HEK293 (cell line): ENCODE data around the gene GMEB2.

Experiments used
- GLI4 ChIP-seq: fragments of 450-650 bp; formaldehyde crosslinking; IDR thresholded peaks from 2 replicates; pipeline ENCODE4 v1.5.1; 2016; ENCODE audit warnings: missing biosample characterization, missing genetic modification characterization
- HOXD13 ChIP-seq: sonication (generic); formaldehyde crosslinking; IDR thresholded peaks from 2 replicates; pipeline ENCODE4 v1.8.0; 2022; ENCODE audit warnings: missing genetic modification reagents, borderline replicate concordance
- KLF1 ChIP-seq: fragments of 450-650 bp; formaldehyde crosslinking; IDR thresholded peaks from 2 replicates; pipeline ENCODE4 v1.5.1; 2016; ENCODE audit warnings: missing biosample characterization, missing genetic modification characterization
- OSR2 ChIP-seq: fragments of 450-650 bp; formaldehyde crosslinking; IDR thresholded peaks from 2 replicates; pipeline ENCODE4 v1.5.1; 2016; ENCODE audit warnings: missing biosample characterization, missing genetic modification characterization
- PRDM4 ChIP-seq: fragments of 450-650 bp; formaldehyde crosslinking; IDR thresholded peaks from 2 replicates; pipeline ENCODE4 v1.5.1; 2017; ENCODE audit warnings: missing biosample characterization, missing genetic modification characterization
- RBAK ChIP-seq: fragments of 450-650 bp; formaldehyde crosslinking; IDR thresholded peaks from 2 replicates; pipeline ENCODE4 v1.5.1; 2016; ENCODE audit warnings: missing biosample characterization, missing genetic modification characterization
- SCRT2 ChIP-seq: fragments of 450-650 bp; formaldehyde crosslinking; IDR thresholded peaks from 2 replicates; pipeline ENCODE4 v1.5.1; 2016; ENCODE audit warnings: missing biosample characterization, missing genetic modification characterization
- YY1 ChIP-seq: fragments of 450-650 bp; formaldehyde crosslinking; IDR thresholded peaks from 2 replicates; pipeline ENCODE4 v1.5.1; 2018; ENCODE audit warnings: missing biosample characterization, missing genetic modification characterization
- ZBTB1 ChIP-seq: fragments of 450-650 bp; formaldehyde crosslinking; IDR thresholded peaks from 2 replicates; pipeline ENCODE4 v1.5.1; 2016; ENCODE audit warnings: missing biosample characterization, missing genetic modification characterization
- ZBTB7A ChIP-seq: fragments of 450-650 bp; formaldehyde crosslinking; IDR thresholded peaks from 2 replicates; pipeline ENCODE4 v1.5.1; 2016; ENCODE audit warnings: low read depth, missing biosample characterization, missing genetic modification characterization
- ZNF10 ChIP-seq: fragments of 450-650 bp; formaldehyde crosslinking; IDR thresholded peaks from 2 replicates; pipeline ENCODE4 v1.5.1; 2017; ENCODE audit warnings: missing biosample characterization, missing genetic modification characterization
- ZNF132 ChIP-seq: fragments of 450-650 bp; formaldehyde crosslinking; IDR thresholded peaks from 2 replicates; pipeline ENCODE4 v1.5.1; 2017; ENCODE audit warnings: missing biosample characterization, missing genetic modification characterization, borderline replicate concordance
- ZNF184 ChIP-seq: fragments of 450-650 bp; IDR thresholded peaks from 2 replicates; pipeline ENCODE4 v1.5.1; 2018; ENCODE audit warnings: missing biosample characterization, mild to moderate bottlenecking, missing genetic modification characterization
- ZNF274 ChIP-seq, 2 experiments: fragments of 200-500 bp in 1 of 2; fragments of 450-650 bp in 1 of 2; sonication (Bioruptor generic) in 1 of 2; formaldehyde crosslinking in 1 of 2; IDR thresholded peaks; 2 replicates each; pipeline versions ENCODE4 v1.5.1 to v1.6.1; 2014 to 2016; ENCODE audit warnings: borderline replicate concordance in 1 of 2, inconsistent platforms in 1 of 2, low read length in 1 of 2, missing biosample characterization in 1 of 2, missing genetic modification characterization in 1 of 2
- ZNF341 ChIP-seq: fragments of 450-650 bp; formaldehyde crosslinking; IDR thresholded peaks from 2 replicates; pipeline ENCODE4; 2016; ENCODE audit warnings: low read depth, missing biosample characterization, missing genetic modification characterization
- ZNF350 ChIP-seq: fragments of 450-650 bp; formaldehyde crosslinking; IDR thresholded peaks from 2 replicates; pipeline ENCODE4 v1.5.0; 2017; ENCODE audit warnings: missing biosample characterization, mild to moderate bottlenecking, missing genetic modification characterization
- ZNF37A ChIP-seq: fragments of 450-650 bp; IDR thresholded peaks from 2 replicates; pipeline ENCODE4 v1.5.1; 2018; ENCODE audit warnings: missing biosample characterization, missing genetic modification characterization
- ZNF398 ChIP-seq: fragments of 450-650 bp; formaldehyde crosslinking; IDR thresholded peaks from 2 replicates; pipeline ENCODE4 v1.5.1; 2017; ENCODE audit warnings: missing biosample characterization, missing genetic modification characterization
- ZNF473 ChIP-seq: fragments of 450-650 bp; formaldehyde crosslinking; IDR thresholded peaks from 2 replicates; pipeline ENCODE4 v1.5.1; 2017; ENCODE audit warnings: missing biosample characterization, missing genetic modification characterization
- ZNF529 ChIP-seq: fragments of 450-650 bp; formaldehyde crosslinking; IDR thresholded peaks from 2 replicates; pipeline ENCODE4 v1.5.1; 2017; ENCODE audit warnings: missing genetic modification characterization, missing biosample characterization; ENCODE audit not compliant: insufficient replicate concordance
- ZNF561 ChIP-seq: fragments of 450-650 bp; IDR thresholded peaks from 2 replicates; pipeline ENCODE4 v1.5.1; 2018; ENCODE audit warnings: missing biosample characterization, missing genetic modification characterization, borderline replicate concordance
- ZNF585B ChIP-seq: fragments of 450-650 bp; formaldehyde crosslinking; IDR thresholded peaks from 2 replicates; pipeline ENCODE4 v1.5.1; 2016; ENCODE audit warnings: missing biosample characterization, missing genetic modification characterization
- ZNF645 ChIP-seq: fragments of 450-650 bp; formaldehyde crosslinking; IDR thresholded peaks from 2 replicates; pipeline ENCODE4; 2016; ENCODE audit warnings: missing biosample characterization, missing genetic modification characterization
- ZNF658 ChIP-seq: fragments of 450-650 bp; formaldehyde crosslinking; IDR thresholded peaks from 2 replicates; pipeline ENCODE4; 2016; ENCODE audit warnings: missing biosample characterization, missing genetic modification characterization
- ZNF677 ChIP-seq: fragments of 450-650 bp; IDR thresholded peaks from 2 replicates; pipeline ENCODE4 v1.5.0; 2018; ENCODE audit warnings: missing biosample characterization, mild to moderate bottlenecking, missing genetic modification characterization, moderate library complexity
- ZNF837 ChIP-seq: fragments of 450-650 bp; formaldehyde crosslinking; IDR thresholded peaks from 2 replicates; pipeline ENCODE4 v1.5.1; 2016; ENCODE audit warnings: missing biosample characterization, missing genetic modification characterization
- ZSCAN30 ChIP-seq: fragments of 450-650 bp; IDR thresholded peaks from 2 replicates; pipeline ENCODE4 v1.5.1; 2018; ENCODE audit warnings: missing biosample characterization, mild to moderate bottlenecking, missing genetic modification characterization, moderate library complexity
- TF ChIP-seq, protein P1 (sequence below): fragments of 450-650 bp; formaldehyde crosslinking; IDR thresholded peaks from 2 replicates; pipeline ENCODE4 v1.5.1; 2016; ENCODE audit warnings: missing biosample characterization, missing genetic modification characterization
- TF ChIP-seq, protein P2 (sequence below): fragments of 450-650 bp; formaldehyde crosslinking; IDR thresholded peaks from 2 replicates; pipeline ENCODE4 v1.5.1; 2016; ENCODE audit warnings: missing biosample characterization, missing genetic modification characterization
- TF ChIP-seq, protein P3 (sequence below): fragments of 450-650 bp; formaldehyde crosslinking; IDR thresholded peaks from 2 replicates; pipeline ENCODE4 v1.5.1; 2016; ENCODE audit warnings: missing biosample characterization, missing genetic modification characterization

GMEB2 gene

GRCh38 chr20:63657937-63658748, 31.2 kb upstream of the GMEB2 start, which contains the start of gene RTEL1 (continued):
- TF ChIP-seq ZNF350 (tag by site-specific recombination) (no peak), ZNF132 (no peak), PRDM4 (tag by site-specific recombination) (peak; percentile 50), ZNF274 (IDR thresholded peaks at IDR 0.05; ENCODE audit: low read length) (no peak), ZNF274 (tag by site-specific recombination; IDR thresholded peaks at IDR 0.05; ENCODE audit: borderline replicate concordance) (no peak), ZNF37A (tag by site-specific recombination) (no peak), RBAK (tag by site-specific recombination) (no peak), ZNF658 (tag by site-specific recombination) (no peak), ZSCAN30 (peak; percentile 83), ZNF529 (tag by site-specific recombination) (no peak), ZNF473 (tag by site-specific recombination) (no peak), ZNF10 (tag by site-specific recombination) (peak; percentile 33; the same call in 1 of the 2 replicates), ZBTB1 (tag by site-specific recombination) (peak; percentile 68), SCRT2 (tag by site-specific recombination) (peak; percentile 97), ZNF677 (tag by site-specific recombination) (0 out of 2 replicates have a peak, but pooled peaks have one; percentile 5), ZNF184 (tag by site-specific recombination) (0 out of 2 replicates have a peak, but pooled peaks have one; percentile 40), GLI4 (no peak; the same call in 1 of the 2 replicates), ZNF837 (tag by site-specific recombination) (0 out of 2 replicates have a peak, but pooled peaks have one; percentile 79), ZNF561 (peak; percentile 95), OSR2 (peak; percentile 40; the same call in 1 of the 2 replicates), ZNF398 (tag by site-specific recombination) (peak; percentile 48; the same call in 1 of the 2 replicates), YY1 (tag by site-specific recombination) (peak; percentile 92), ZNF585B (tag by site-specific recombination) (no peak), HOXD13 (no peak), ZNF645 (tag by site-specific recombination) (peak; percentile 85; the same call in 1 of the 2 replicates), KLF1 (tag by site-specific recombination) (peak; percentile 49), ZNF341 (tag by site-specific recombination) (peak; percentile 33; the same call in 1 of the 2 replicates), ZBTB7A (tag by site-specific recombination) (peak; percentile 95)
- TF ChIP-seq, protein P1, sequence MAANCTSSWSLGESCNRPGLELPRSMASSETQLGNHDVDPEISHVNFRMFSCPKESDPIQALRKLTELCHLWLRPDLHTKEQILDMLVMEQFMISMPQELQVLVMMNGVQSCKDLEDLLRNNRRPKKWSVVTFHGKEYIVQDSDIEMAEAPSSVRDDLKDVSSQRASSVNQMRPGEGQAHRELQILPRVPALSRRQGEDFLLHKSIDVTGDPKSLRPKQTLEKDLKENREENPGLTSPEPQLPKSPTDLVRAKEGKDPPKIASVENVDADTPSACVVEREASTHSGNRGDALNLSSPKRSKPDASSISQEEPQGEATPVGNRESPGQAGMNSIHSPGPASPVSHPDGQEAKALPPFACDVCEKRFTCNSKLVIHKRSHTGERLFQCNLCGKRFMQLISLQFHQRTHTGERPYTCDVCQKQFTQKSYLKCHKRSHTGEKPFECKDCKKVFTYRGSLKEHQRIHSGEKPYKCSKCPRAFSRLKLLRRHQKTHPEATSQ (tag by site-specific recombination), result peak; percentile 95
- TF ChIP-seq, protein P2, sequence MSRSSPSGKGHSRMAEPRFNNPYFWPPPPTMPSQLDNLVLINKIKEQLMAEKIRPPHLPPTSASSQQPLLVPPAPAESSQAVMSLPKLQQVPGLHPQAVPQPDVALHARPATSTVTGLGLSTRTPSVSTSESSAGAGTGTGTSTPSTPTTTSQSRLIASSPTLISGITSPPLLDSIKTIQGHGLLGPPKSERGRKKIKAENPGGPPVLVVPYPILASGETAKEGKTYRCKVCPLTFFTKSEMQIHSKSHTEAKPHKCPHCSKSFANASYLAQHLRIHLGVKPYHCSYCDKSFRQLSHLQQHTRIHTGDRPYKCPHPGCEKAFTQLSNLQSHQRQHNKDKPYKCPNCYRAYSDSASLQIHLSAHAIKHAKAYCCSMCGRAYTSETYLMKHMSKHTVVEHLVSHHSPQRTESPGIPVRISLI, result no peak
- TF ChIP-seq, protein P3, sequence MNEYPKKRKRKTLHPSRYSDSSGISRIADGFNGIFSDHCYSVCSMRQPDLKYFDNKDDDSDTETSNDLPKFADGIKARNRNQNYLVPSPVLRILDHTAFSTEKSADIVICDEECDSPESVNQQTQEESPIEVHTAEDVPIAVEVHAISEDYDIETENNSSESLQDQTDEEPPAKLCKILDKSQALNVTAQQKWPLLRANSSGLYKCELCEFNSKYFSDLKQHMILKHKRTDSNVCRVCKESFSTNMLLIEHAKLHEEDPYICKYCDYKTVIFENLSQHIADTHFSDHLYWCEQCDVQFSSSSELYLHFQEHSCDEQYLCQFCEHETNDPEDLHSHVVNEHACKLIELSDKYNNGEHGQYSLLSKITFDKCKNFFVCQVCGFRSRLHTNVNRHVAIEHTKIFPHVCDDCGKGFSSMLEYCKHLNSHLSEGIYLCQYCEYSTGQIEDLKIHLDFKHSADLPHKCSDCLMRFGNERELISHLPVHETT (tag by site-specific recombination), result peak; percentile 99
